ENCODE results near the gene ERVH48-1.
"Not testable (repeated sequence)": the region's sequence is repeated elsewhere in the genome, so short reads cannot be mapped to it uniquely, and the experiment has no call there.

The ERVH48-1 gene

DNA sequence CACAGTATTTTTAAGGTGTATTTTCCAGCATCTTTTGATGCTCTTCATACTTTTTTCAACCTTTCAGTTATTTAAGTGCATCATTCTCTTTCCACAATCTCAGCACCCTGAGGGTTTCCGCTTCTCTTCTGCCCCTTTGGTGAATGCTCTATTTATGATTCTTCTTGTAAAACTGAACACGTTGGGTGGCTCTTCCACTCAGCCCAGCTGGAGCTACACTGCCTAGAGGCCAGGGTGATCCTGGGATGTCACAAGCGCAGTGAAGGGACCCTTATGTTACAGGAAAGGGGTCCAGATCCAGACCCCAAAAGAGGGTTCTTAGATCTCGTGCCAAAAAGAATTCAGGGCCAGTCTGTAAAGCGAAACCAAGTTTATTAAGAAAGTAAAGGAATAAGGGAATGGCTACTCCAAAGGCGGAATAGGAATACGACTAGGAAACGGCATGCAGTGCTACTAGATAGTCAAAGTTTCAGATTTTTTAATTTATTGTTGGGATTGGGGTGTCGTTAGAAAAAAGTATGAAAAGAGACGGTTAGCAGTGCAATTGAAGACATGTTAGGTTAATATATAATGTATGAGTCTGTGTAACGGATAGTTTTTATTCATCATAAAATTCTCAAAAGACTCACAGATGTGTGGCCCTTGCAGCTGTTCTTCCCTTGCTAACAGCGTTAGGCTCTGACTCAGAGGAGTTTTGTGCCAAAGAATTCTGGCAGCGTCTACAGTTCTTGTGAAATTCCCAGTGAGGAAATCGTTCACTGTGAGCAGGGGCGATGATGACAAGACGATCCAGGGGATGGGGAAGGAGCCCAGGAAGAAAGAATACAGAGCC lies 14.4 kb upstream of the ERVH48-1 start:
- DNase-seq (ENCODE audit: extremely low read depth in 1 of 2, low read depth in 1 of 2): no peak

DNA sequence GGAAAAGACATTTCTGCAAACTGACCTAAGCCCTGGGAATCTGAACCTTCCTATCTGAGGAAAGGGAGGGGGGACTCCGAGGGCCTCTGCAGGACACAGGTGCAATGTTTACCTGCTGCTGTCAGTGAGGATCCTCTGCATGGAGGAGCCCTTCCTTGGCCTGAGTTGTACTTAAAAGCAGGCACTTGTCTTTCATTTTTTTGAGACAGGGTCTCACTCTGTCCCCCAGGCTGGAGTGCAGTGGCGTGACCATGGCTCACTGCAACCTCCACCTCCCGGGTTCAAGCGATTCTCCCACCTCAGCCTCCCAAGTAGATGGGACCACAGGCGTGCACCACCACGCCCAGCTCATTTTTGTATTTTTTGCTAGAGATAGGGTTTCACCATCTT lies 13.2 kb upstream of the ERVH48-1 start:
- DNase-seq (ENCODE audit: extremely low read depth in 1 of 2, low read depth in 1 of 2): not testable (repeated sequence)

DNA sequence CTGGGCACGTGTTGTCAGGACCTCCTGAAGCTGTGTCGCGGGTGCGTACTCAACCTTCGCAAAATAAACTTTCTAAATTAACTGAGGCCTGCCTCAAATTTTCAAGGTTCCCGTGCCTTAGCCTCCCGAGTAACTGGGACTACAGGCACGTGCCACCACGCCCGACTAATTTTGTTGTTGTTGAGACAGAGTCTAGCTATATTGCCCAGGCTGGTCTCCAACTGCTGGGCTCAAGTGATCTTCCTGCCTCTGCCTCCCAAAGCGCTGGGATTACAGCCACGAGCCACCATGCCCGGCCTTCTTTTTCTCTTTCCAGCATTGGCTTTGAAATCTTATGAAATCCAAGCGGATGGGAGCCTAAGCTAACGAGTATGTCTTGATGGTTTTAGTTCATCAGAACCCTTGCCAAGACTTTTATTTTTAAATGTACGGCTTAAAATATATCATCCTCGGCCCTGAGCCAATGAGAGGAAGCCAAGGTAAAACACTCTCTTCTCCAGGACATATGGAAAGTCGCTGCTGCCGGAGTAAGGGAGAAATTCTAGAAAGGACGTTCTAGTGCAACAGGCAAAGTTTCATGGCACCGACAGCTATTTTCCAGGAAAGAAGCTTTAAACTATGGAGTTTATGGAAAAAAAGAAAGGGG lies 12.7 kb upstream of the ERVH48-1 start:
- no peak for DNase-seq (ENCODE audit: extremely low read depth in 1 of 2, low read depth in 1 of 2)

DNA sequence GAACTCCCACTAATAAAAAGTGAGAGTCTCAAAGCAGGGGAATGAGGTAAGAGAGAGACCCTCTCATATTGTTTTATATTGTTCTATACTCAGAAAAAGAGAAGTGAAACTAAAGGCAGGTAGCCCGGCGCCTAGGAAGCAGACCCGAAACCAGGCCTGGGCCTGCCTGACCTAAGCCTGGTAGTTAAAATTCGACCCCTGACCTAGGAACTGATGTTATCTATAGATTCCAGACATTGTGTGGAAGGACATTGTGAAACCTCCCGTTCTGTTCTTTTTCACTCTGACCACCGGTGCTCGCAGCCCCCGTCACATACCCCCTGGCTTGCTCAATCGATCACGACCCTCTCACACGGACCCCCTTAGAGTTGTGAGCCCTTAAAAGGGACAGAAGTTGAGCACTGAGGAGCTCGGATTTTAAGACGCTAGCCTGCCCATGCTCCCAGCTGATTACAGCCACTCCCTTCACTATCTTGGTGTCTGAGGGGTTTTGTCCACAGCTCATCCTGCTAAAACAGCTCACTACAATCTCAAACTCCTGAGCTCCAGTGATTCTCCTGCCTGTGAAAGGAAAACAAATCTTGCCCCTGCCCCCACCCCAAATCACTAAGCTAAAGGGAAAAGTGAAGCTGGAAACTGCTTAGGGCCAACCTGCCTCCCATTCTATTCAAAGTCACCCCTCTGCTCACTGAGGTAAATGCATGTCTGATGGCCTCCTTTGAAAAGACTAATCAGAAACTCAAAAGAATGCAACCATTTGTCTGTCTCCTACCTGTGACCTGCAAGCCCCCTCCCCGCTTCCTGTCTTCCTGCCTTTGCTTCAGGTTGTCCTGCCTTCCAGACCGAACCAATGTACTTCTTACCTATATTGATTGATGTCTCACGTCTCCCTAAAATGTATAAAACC lies 11.9 kb upstream of the ERVH48-1 start:
- not testable (repeated sequence) for DNase-seq (ENCODE audit: extremely low read depth in 1 of 2, low read depth in 1 of 2)

DNA sequence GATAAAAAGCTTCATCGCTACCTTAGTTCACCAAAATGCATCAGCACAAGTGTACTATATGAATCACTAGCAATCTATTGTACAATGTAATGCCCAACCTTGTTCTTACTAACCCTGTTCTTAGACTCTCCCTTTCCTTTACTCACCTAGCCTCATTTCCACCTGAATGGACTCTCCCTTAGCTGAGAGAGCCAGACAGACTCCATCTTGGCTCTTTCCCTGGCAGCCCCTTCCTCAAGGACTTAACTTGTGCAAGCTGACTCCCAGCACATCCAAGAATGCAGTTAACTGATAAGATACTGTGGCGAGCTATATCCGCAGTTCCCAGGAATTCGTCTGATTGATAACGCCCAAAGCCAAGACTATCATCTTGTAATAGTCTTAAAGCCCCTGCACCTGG lies 10.9 kb upstream of the ERVH48-1 start:
- not testable (repeated sequence) for DNase-seq (ENCODE audit: extremely low read depth in 1 of 2, low read depth in 1 of 2)

DNA sequence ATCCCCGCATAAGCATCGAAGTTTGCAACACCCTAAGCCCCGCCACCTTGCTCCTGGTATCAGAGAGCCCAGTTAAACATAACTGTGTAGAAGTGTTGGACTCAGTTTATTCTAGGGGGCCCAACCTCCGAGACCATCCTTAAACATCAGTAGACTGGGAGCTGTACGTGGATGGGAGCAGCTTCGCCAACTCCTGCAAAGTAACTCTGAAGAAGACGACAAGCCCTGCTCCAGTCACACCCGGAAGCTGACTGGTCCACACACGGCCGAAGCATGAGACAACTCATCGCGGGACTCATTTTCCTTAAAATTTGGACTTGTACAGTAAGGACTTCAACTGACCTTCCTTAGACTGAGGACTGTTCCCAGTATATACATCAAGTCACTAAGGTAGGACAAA lies 8.5 kb upstream of the ERVH48-1 start:
- not testable (repeated sequence) for DNase-seq (ENCODE audit: extremely low read depth in 1 of 2, low read depth in 1 of 2)

DNA sequence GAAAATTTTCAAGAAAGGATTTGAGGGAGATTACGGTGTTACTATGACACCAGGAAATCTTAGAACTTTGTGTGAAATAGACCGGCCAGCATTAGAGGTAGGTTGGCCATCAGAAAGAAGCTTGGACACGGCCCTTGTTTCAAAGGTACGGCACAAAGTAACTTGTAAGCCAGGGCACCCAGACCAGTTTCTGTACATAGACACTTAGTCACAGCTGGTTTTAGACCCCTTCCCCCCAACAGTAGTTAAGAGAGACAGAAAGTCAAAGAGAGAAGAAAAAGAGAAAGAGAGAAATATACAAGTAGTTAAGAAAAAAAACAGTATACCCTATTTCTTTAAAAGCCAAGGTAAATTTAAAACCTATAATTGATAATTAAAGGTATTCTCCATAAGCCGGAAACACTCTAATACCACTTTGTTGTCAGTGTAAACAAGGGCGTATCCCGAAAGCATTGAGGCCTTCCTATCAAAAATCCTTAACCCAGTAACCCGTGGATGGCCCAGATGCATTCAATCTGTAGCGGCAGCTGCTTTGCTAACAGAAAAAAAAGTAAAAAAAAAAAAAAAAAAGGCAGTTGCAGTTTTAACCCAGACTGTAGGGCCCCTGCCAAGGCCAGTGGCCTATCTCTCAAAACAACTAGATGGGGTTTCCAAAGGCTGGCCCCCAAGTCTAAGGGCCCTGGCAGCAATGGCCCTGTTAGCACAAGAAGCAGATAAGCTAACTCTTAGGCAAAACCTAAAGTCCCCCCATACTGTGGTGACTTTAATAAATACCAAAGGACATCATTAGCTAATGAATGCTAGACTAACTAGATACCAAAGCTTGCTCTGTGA lies 7.9 kb upstream of the ERVH48-1 start:
- not testable (repeated sequence) for DNase-seq (ENCODE audit: extremely low read depth in 1 of 2, low read depth in 1 of 2)

DNA sequence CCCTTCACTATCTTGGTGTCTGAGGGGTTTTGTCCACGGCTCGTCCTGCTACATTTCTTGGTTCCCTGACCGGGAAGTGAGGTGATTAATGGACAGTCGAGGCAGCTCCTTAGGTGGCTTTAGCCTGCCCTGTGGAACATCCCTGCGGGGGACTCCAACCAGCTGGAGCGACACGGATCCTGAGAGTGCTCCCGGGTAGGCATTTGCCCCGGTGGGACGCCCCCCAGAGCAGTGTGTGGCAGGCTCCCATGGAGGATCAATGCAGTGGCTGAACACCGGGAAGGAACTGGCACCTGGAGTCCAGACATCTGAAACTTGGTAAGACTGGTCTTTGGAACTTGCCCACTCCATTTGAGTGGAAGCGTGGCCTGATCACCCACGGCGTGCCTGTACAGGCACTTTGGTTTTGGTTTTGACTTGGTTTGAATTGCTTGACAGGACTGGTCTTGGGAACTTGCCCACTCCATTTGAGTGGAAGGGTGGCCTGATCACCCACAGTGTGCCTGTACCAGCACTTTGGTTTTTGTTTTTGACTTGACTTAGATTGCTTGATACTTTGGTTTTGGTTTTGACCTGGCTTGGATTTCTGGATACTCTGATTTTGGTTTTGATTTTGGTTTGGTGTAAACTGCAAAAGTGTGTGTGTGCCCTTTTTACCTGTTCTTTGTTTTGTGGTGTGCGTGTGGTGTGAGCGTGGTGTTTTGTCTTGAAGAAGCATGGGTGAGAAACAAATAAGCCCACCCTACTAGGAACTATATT lies 7.1 kb upstream of the ERVH48-1 start:
- not testable (repeated sequence) for DNase-seq (ENCODE audit: extremely low read depth in 1 of 2, low read depth in 1 of 2)

DNA sequence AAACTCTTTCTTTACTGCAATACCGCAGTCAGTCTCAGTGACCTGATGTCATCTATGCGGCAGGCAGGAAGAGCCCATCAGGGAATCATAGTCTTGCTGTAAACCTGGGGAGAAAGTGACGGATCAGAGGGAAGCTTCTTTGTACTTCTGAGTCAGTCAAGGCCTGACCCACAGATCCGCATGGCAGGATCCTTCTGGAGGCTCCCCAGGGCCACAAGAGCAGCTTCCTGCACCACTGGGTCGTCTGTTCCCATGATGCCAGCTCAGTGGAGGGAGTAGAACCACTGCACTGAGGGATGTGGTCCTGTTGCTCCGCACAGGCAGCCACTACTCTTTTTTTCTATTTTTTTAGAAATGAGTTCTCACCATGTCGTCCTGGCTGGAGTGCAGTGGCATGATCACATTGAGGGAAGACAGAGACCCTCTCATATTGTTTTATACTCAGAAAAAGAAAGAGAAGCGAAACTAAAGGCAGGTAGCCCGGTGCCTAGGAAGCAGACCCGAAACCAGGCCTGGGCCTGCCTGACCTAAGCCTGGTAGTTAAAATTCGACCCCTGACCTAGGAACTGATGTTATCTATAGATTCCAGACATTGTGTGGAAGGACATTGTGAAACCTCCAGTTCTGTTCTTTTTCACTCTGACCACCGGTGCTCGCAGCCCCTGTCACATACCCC lies 6.3 kb upstream of the ERVH48-1 start:
- no peak for DNase-seq (ENCODE audit: extremely low read depth in 1 of 2, low read depth in 1 of 2)

DNA sequence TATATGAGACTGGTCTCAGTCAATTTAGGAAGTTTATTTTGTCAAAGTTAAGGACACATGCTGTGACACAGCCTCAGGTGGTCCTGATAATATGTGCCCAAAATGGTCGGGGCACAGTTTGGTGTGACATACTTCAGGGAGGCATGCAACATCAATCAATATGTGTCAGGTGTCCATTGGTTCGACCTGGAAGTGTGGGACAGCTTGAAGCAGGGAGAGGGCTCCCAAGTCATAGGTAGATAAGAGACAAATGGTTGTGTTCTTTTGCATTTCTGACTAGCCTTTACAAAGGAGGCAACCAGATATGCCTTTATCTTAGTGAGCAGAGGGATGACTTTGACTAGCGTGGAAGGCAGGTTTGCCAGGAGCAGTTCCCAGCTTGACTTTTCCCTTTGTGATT lies 4.5 kb upstream of the ERVH48-1 start:
- no peak for DNase-seq (ENCODE audit: extremely low read depth in 1 of 2, low read depth in 1 of 2)

DNA sequence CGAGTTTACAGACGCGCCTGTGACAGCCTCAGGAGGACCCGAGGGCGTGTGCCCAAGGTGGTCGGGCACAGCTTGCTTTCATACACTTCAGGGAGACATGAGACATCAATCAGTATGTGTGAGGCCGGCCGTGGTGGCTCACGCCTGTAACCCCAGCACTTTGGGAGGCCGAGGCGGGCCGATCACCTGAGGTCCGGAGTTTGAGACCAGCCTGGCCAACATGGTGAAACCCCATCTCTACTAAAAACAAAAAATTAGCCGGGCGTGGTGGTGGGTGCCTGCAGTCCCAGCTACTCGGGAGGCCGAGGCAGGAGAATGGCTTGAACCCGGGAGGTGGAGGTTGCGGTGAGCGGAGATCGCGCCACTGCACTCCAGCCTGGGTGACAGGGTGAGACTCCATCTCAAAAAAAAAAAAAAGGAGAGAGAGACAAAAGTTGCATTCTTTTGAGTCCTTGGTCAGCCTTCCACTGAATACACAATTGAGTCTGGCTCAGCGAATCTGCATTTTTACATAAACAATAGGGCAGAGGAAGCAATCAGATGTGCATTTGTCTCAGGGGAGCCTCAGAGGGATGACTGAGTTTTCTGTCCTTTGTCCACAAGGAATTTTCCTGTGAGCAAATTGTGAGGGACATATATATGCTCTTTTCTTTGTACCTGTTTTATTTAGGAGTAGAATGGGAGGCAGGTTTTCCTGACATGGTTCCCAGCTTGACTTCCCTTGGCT lies 2.2 kb upstream of the ERVH48-1 start:
- not testable (repeated sequence) for DNase-seq (ENCODE audit: extremely low read depth in 1 of 2, low read depth in 1 of 2)

DNA sequence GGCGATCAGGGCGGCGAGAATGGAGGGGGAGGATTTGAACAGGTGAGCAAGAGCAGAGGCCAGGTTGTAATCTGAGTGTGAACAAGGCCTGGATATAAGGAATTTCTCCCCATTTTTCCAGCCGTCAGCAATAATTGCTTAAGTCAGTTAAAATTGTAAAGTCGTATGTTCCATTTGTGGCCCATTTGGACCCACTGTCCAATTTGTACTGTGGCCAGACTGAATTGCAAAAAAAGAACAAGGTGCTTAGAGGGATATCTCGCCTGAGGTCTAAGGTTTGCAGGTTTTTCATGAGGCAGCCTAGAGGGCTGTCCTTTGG lies 1.0 kb downstream of the ERVH48-1 start:
- no peak for DNase-seq (ENCODE audit: extremely low read depth in 1 of 2, low read depth in 1 of 2)

DNA sequence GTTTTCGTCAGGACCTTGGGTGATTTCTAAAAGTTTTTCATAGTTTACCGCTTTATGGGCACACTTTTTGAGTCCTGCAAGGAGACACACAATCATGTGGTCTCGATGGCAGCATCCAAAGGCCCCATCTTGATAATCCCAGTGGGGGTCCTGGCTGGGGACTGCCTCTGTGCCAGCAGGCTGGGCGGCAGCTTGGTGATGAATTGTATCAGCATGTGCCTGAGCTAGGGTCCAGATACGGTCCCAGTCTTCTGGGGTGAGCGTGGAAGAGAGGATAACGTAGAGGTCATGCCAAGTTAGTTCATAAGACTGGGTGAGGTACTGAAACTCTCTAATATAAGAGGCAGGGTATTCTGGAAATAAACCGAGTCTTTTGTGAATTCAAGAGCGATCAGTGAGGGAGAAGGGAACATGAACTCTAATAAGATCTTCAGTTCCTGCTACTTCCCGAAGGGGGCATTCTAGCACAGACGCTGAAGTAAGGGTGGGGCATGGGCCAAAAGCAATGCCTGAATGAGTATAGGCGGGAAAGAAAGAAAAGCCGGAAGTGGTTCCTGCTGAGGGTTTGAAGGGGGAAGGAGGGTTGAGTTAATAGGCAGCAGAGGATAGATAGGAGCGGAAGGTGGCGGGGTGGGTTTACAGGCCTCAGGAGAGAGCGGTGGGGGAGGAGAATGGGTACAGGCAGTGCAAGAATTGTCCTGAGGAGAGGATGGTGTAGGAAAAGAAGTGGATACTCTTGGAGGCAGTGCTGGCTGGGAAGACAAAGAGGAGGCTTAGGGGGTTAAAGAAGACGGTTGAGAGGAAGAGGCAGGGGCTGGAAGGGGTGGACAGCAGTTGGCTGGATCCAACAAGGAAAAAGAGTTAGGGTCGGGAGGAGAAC lies 1.6 kb downstream of the ERVH48-1 start:
- DNase-seq (ENCODE audit: extremely low read depth in 1 of 2, low read depth in 1 of 2): peak; percentile 18 to 32

DNA sequence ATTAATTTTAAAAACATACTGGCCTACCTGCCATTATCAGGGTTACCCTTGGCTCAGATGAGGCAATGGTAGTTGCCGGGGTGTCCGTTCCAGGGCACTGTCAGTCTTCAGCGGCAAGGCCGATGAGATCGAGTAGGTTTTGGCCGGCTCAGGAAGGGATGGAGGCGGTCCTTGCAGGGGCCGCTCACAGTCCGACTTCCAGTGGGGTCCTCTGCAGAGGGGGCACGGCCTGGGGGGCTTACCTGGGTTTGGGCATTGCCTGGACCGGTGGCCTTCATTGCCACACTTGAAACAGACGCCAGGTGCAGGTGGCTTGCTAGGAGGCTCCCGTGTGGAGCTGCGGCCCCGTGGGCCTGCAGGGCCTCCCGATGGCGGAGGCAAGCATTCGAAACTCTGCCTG lies 2.5 kb downstream of the ERVH48-1 start:
- DNase-seq (ENCODE audit: extremely low read depth in 1 of 2, low read depth in 1 of 2): no peak

DNA sequence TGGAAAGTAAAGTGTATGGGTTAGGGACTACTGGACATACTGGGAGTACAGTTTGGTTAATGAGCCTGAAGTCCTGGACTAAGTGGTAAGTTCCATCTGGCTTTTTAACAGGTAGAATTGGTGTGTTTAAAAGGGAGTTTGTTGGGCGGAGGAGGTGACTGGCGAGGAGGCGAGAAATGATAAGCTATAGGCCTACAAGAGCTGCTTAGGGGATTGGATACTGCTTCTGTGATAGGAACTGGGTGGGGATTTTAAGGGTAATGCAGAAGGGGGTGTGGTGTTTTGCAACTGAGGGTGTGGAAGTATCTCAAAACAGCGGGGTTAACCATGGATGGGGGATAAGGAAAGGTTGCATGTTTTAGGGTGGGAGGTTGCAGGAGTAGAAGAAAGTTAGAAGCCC lies 3.5 kb downstream of the ERVH48-1 start:
- no peak for DNase-seq (ENCODE audit: extremely low read depth in 1 of 2, low read depth in 1 of 2)

DNA sequence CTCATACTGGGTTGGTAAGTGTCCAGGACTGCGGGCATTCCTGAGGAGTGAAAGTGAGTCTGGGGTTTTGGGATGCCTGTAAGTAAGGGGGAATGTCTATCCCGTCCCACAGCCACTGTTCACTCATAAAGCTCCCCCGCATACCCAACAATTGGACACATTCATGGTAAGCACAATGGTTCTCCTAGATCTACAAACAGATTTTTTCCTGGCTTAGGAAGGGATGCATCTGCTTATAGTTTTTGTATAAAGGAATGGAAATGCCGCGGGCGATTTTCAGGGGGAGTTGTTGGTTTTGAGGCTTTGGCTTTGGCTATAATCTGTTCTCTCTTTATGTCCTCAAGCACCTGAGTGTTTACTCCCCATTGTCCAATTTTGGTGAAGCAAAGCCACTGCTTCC lies 7.1 kb downstream of the ERVH48-1 start:
- no peak for DNase-seq (ENCODE audit: extremely low read depth in 1 of 2, low read depth in 1 of 2)

DNA sequence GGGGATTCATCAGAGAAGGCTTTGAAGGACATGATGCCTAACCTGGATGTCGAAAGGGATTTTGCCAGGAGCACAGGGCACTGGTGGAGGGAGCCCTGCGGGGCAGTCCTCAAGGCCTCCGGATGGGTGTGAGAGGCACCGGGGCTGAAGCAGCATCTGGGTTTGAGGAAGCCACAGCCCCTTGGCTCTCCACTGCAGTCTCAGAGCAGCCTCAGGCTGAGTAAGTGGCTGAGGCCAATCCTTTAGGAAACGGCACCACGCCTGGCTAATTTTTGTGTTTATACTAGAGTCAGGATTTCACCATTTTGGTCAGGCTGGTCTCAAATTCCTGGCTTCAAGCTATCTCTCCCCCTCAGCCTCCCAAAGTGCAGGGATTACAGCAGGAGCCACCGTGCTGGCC lies 12.0 kb downstream of the ERVH48-1 start:
- no peak for DNase-seq (ENCODE audit: extremely low read depth in 1 of 2, low read depth in 1 of 2)

DNA sequence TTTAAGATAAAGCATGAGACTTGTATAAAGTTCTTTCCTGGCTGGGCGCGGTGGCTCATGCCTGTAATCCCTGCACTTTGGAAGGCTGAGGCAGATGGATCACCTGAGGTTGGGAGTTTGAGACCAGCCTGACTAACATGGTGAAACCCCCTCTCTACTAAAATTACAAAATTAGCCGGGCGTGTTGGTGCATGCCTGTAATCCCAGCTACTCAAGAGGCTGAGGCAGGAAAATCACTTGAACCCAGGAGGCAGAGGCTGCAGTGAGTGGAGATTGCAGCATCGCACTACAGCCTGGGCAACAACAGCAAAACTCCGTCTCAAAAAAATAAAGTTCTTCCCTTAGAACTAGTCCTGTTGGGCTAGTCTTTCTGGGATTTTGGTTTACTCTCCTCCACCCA lies 13.5 kb downstream of the ERVH48-1 start:
- not testable (repeated sequence) for DNase-seq (ENCODE audit: extremely low read depth in 1 of 2, low read depth in 1 of 2)
